Natural killer cell (primary cell): ENCODE data around the gene JDP2. TPM values are rescaled to one million over a fixed set of nuclear protein-coding genes. Genes with fewer than 3 reads are reported as not detected.

Experiments
- ATAC-seq, 3 donors: fragments of 150-1000 bp in 2 of 3; fragments of 200-7000 bp in 1 of 3; cut with Tn5 transposase; 1 replicate in 1 of 3; 2 replicates in 2 of 3; pipeline ENCODE4 v1.10.0; 2021; ENCODE audit warnings: mild to moderate bottlenecking in 2 of 3, moderate library complexity in 2 of 3
- DNase-seq, 2 donors: peaks; one replicate each; pipeline versions ENCODE4 v3.0.0 to v3.0.0-alpha.2; 2013 to 2021; ENCODE audit warnings: mixed read lengths in 1 of 2
- H3K27ac ChIP-seq: one replicate; pipeline ENCODE4 v1.5.1; 2013; ENCODE audit warnings: mild to moderate bottlenecking, low read length
- H3K27me3 ChIP-seq: one replicate; pipeline ENCODE4 v1.6.1; 2013; ENCODE audit warnings: low read length; ENCODE audit not compliant: control insufficient read depth, insufficient read depth
- H3K36me3 ChIP-seq: one replicate; pipeline ENCODE4 v1.6.1; 2013; ENCODE audit warnings: low read length; ENCODE audit not compliant: control insufficient read depth, insufficient read depth
- H3K4me1 ChIP-seq: one replicate; pipeline ENCODE4 v1.6.1; 2013; ENCODE audit warnings: low read length; ENCODE audit not compliant: control insufficient read depth, insufficient read depth
- H3K4me3 ChIP-seq: one replicate; pipeline ENCODE4 v1.5.1; 2013; ENCODE audit warnings: low read length
- H3K9me3 ChIP-seq: one replicate; pipeline ENCODE4 v1.6.1; 2013; ENCODE audit warnings: low read length; ENCODE audit not compliant: control insufficient read depth, insufficient read depth
- H3K27ac Mint-ChIP-seq, 2 donors: one replicate each; pipeline ENCODE4 v1.8.0; 2022; ENCODE audit warnings: mild to moderate bottlenecking in 2 of 2, mixed read lengths in 2 of 2, moderate library complexity in 1 of 2
- H3K27me3 Mint-ChIP-seq, 2 donors: one replicate each; pipeline ENCODE4 v1.8.0; 2022; ENCODE audit warnings: low read depth in 2 of 2, mixed read lengths in 2 of 2
- H3K36me3 Mint-ChIP-seq: one replicate; pipeline ENCODE4 v1.8.0; 2022; ENCODE audit warnings: mixed read lengths
- H3K4me1 Mint-ChIP-seq, 2 donors: one replicate each; pipeline ENCODE4 v1.8.0; 2022; ENCODE audit warnings: mixed read lengths in 2 of 2
- H3K4me3 Mint-ChIP-seq: one replicate; pipeline ENCODE4 v1.8.0; 2022; ENCODE audit warnings: mild to moderate bottlenecking, moderate library complexity, mixed read lengths
- H3K9me3 Mint-ChIP-seq, 2 donors: one replicate each; pipeline ENCODE4 v1.8.0; 2022; ENCODE audit warnings: mixed read lengths in 2 of 2
- CTCF ChIP-seq: fragments of 200-600 bp; IDR thresholded peaks from one replicate; pipeline ENCODE4 v1.8.0; 2022; ENCODE audit warnings: antibody characterized with exemption
- WGBS: methylation state at CpG from one replicate; pipeline ENCODE4 v1.1.7; 2013; ENCODE audit warnings: missing lambda C conversion rate; ENCODE audit not compliant: insufficient coverage; 5-methylcytosine and 5-hydroxymethylcytosine counted together
- intact Hi-C: fragments of 100-400 bp; cut with micrococcal nuclease; formaldehyde crosslinking; loops from one replicate; pipeline ENCODE4 v1.14.2; 2022
- total RNA-seq, 4 donors: library from RNA; stranded (reverse); fragments of 120-200 nt in 1 of 4; gene quantifications; one replicate each; pipeline versions ENCODE4 v1.2.3 to v1.2.4, GENCODE V29; 2013 to 2022

JDP2 gene
- total RNA-seq, 3 donors from 2014 or later (not counting 1 experiment from before 2014, with no cell fraction given), result 1.9 to 10.5 (median 3.2) TPM

- DNase-seq (no peak), ATAC-seq (no peak)
- Histone ChIP-seq H3K9me3 (no peaks in the 10 kb centered on the region), H3K4me1 (peaks cover 14% of the 10 kb centered on the region), H3K27me3 (no peaks in the 10 kb centered on the region), H3K36me3 (no peaks in the 10 kb centered on the region), H3K27ac (no peak overlapping the region), H3K4me3 (no peak overlapping the region)
- H3K27ac Mint-ChIP-seq, result no peak overlapping the region
- no peak for TF ChIP-seq CTCF
- no peak overlapping the region for H3K4me3 Mint-ChIP-seq
- 87% methylated on average over 9 of the region's 9 CpGs for WGBS
- intact Hi-C loops, result no loop called here
- H3K9me3 Mint-ChIP-seq, result no peaks in the 10 kb centered on the region
- peaks cover 16% of the 10 kb centered on the region in 2 donors for H3K4me1 Mint-ChIP-seq
- no peaks in the 10 kb centered on the region for H3K36me3 Mint-ChIP-seq
- peaks cover 0 to 2% of the 10 kb centered on the region in 2 donors for H3K27me3 Mint-ChIP-seq
Observed at GRCh38 chr14:75492832-75493591, 65.2 kb downstream of the JDP2 start.

- Mint-ChIP-seq H3K36me3 (no peaks in the 10 kb centered on the region), H3K4me1 (peaks cover 13 to 14% of the 10 kb centered on the region in 2 donors), H3K27me3 (peaks cover 0 to 1% of the 10 kb centered on the region in 2 donors), H3K9me3 (no peaks in the 10 kb centered on the region), H3K27ac (no peak overlapping the region), H3K4me3 (no peak overlapping the region)
- H3K27me3 ChIP-seq, result no peaks in the 10 kb centered on the region
- no peak overlapping the region for H3K27ac ChIP-seq
- no peaks in the 10 kb centered on the region for H3K9me3 ChIP-seq
- intact Hi-C loops, result no loop called here
- no peak for DNase-seq
- no peak for ATAC-seq
- H3K4me1 ChIP-seq, result peaks cover 13% of the 10 kb centered on the region
- TF ChIP-seq CTCF, result no peak
- no peak overlapping the region for H3K4me3 ChIP-seq
- no peaks in the 10 kb centered on the region for H3K36me3 ChIP-seq
- WGBS, result 68% methylated on average over 5 of the region's 8 CpGs
Observed at GRCh38 chr14:75493592-75494087, 65.8 kb downstream of the JDP2 start.

GRCh38 chr14:75494896-75495295, 67.1 kb downstream of the JDP2 start:
- H3K27ac ChIP-seq, result no peak overlapping the region
- H3K36me3 ChIP-seq, result no peaks in the 10 kb centered on the region
- H3K27me3 ChIP-seq, result no peaks in the 10 kb centered on the region
- WGBS, result 92% methylated on average over 5 of the region's 5 CpGs
- ATAC-seq, result no peak
- Mint-ChIP-seq H3K27me3 (no peaks in the 10 kb centered on the region), H3K9me3 (no peaks in the 10 kb centered on the region), H3K36me3 (no peaks in the 10 kb centered on the region), H3K4me1 (peaks cover 10 to 11% of the 10 kb centered on the region in 2 donors), H3K27ac (no peak overlapping the region), H3K4me3 (no peak overlapping the region)
- H3K9me3 ChIP-seq, result no peaks in the 10 kb centered on the region
- H3K4me1 ChIP-seq, result peaks cover 9% of the 10 kb centered on the region
- no peak overlapping the region for H3K4me3 ChIP-seq
- intact Hi-C loops, result no loop called here
- no peak for DNase-seq
- no peak for TF ChIP-seq CTCF

GRCh38 chr14:75495399-75495798, 67.6 kb downstream of the JDP2 start:
- Mint-ChIP-seq H3K4me1 (peaks cover 10 to 11% of the 10 kb centered on the region in 2 donors), H3K27ac (no peak overlapping the region), H3K36me3 (no peaks in the 10 kb centered on the region), H3K27me3 (no peaks in the 10 kb centered on the region), H3K4me3 (no peak overlapping the region), H3K9me3 (no peaks in the 10 kb centered on the region)
- WGBS, result 93% methylated on average over 2 of the region's 3 CpGs
- Histone ChIP-seq H3K4me3 (no peak overlapping the region), H3K36me3 (no peaks in the 10 kb centered on the region), H3K9me3 (no peaks in the 10 kb centered on the region), H3K27ac (no peak overlapping the region), H3K4me1 (peaks cover 9% of the 10 kb centered on the region), H3K27me3 (no peaks in the 10 kb centered on the region)
- no peak for ATAC-seq
- DNase-seq, result no peak
- intact Hi-C loops, result no loop called here
- no peak for TF ChIP-seq CTCF
